ENCODE data around the gene ALDH2. TPM values are rescaled to one million over a fixed set of nuclear protein-coding genes. Genes with fewer than 3 reads are reported as not detected.
"Not testable (repeated sequence)": the region's sequence is repeated elsewhere in the genome, so short reads cannot be mapped to it uniquely, and the experiment has no call there.

ALDH2 gene
- total and polyA plus RNA-seq, 2 experiments from 2014 or later: 130 to 164 TPM

- Histone ChIP-seq H3K4me1 (ENCODE audit: low read depth) (no peaks in the 10 kb centered on the region), H3K27me3 (no peaks in the 10 kb centered on the region), H3K9me3 (ENCODE audit: low read depth) (no peaks in the 10 kb centered on the region), H3K4me3 (no peak overlapping the region), H3K27ac (no peak overlapping the region), H3K36me3 (peaks cover 2% of the 10 kb centered on the region)
- DNase-seq (ENCODE audit: low read depth in 1 of 2, low spot score in 1 of 2): no peak
- TF ChIP-seq, protein P1, sequence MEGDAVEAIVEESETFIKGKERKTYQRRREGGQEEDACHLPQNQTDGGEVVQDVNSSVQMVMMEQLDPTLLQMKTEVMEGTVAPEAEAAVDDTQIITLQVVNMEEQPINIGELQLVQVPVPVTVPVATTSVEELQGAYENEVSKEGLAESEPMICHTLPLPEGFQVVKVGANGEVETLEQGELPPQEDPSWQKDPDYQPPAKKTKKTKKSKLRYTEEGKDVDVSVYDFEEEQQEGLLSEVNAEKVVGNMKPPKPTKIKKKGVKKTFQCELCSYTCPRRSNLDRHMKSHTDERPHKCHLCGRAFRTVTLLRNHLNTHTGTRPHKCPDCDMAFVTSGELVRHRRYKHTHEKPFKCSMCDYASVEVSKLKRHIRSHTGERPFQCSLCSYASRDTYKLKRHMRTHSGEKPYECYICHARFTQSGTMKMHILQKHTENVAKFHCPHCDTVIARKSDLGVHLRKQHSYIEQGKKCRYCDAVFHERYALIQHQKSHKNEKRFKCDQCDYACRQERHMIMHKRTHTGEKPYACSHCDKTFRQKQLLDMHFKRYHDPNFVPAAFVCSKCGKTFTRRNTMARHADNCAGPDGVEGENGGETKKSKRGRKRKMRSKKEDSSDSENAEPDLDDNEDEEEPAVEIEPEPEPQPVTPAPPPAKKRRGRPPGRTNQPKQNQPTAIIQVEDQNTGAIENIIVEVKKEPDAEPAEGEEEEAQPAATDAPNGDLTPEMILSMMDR (IDR thresholded peaks at IDR 0.05; ENCODE audit: low read depth, low read length): no peak
Measured at GRCh38 chr12:111759991-111760390, 6.7 kb upstream of the ALDH2 start.

- Histone ChIP-seq H3K36me3 (no peaks in the 10 kb centered on the region), H3K27me3 (no peaks in the 10 kb centered on the region), H3K9me3 (ENCODE audit: low read depth) (no peaks in the 10 kb centered on the region), H3K27ac (no peak overlapping the region), H3K4me3 (no peak overlapping the region), H3K4me1 (ENCODE audit: low read depth) (no peaks in the 10 kb centered on the region)
- no peak for DNase-seq (ENCODE audit: low read depth in 1 of 2, low spot score in 1 of 2)
- TF ChIP-seq, protein P1 (IDR thresholded peaks at IDR 0.05; ENCODE audit: low read depth, low read length): no peak
Measured at GRCh38 chr12:111761099-111761498, 5.6 kb upstream of the ALDH2 start.

GRCh38 chr12:111761706-111762105 lies 5.0 kb upstream of the ALDH2 start:
- DNase-seq (ENCODE audit: low read depth in 1 of 2, low spot score in 1 of 2): no peak
- Histone ChIP-seq H3K27ac (no peak overlapping the region), H3K27me3 (no peaks in the 10 kb centered on the region), H3K4me1 (ENCODE audit: low read depth) (no peaks in the 10 kb centered on the region), H3K36me3 (no peaks in the 10 kb centered on the region), H3K9me3 (ENCODE audit: low read depth) (no peaks in the 10 kb centered on the region), H3K4me3 (no peak overlapping the region)
- TF ChIP-seq, protein P1 (IDR thresholded peaks at IDR 0.05; ENCODE audit: low read depth, low read length): no peak

DNA sequence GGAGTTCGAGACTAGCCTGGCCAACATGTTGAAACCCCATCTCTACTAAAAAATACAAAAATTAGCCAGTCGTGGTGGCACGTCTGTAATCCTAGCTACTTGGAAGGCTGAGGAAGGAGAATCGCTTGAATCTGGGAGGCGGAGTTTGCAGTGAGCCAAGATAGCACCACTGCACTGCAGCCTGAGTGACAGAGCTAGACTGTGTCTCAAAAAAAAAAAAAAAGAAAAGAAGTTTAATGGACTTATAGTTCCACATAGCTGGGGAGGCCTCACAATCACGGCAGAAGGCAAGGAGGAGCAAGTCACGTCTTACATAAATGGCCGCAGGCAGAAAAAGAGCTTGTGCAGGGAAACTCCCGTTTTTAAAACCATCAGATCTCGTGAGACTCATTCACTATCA lies 3.2 kb upstream of the ALDH2 start:
- not testable (repeated sequence) for DNase-seq (ENCODE audit: low read depth in 1 of 2, low spot score in 1 of 2); H3K4me3 ChIP-seq; H3K27ac ChIP-seq; H3K4me1 ChIP-seq (ENCODE audit: low read depth); H3K36me3 ChIP-seq; H3K27me3 ChIP-seq; H3K9me3 ChIP-seq (ENCODE audit: low read depth)

DNA sequence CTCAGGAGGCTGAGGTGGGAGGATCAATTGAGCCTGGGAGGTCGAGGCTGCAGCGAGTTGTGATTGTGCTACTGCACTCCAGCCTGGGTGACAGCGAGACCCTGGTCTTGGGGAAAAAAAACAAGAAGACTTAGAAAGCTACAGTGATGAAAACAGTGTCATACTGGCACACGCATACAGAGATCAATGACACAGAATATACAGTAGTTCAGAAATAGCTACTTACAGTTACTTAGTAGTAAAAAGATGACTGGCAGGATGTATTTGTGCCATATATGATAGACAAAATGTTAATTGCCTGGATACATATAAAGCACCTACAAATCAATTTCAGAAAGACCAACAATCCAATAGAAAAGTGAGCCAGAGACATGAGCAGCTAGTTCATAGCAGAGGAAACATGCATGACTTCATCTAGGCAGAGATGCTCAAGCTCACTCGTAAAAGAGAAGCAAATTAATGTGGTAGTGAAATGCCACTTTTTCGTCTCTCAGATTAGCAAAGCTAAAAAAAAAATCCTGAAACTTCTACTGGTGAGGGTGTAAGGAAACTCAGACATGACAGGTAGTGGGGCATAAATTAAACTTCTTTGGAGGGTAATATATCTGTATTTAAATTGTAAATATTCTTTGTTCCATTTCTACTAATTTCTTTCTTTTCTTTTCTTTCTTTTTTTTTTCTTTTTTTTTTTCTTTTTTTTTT lies 2.5 kb upstream of the ALDH2 start:
- no peak for DNase-seq (ENCODE audit: low read depth in 1 of 2, low spot score in 1 of 2)
- TF ChIP-seq, protein P1 (IDR thresholded peaks at IDR 0.05; ENCODE audit: low read depth, low read length): no peak
- Histone ChIP-seq H3K4me1 (ENCODE audit: low read depth) (peaks cover 6% of the 10 kb centered on the region), H3K9me3 (ENCODE audit: low read depth) (no peaks in the 10 kb centered on the region), H3K4me3 (no peak overlapping the region), H3K27ac (no peak overlapping the region), H3K36me3 (no peaks in the 10 kb centered on the region), H3K27me3 (no peaks in the 10 kb centered on the region)

DNA sequence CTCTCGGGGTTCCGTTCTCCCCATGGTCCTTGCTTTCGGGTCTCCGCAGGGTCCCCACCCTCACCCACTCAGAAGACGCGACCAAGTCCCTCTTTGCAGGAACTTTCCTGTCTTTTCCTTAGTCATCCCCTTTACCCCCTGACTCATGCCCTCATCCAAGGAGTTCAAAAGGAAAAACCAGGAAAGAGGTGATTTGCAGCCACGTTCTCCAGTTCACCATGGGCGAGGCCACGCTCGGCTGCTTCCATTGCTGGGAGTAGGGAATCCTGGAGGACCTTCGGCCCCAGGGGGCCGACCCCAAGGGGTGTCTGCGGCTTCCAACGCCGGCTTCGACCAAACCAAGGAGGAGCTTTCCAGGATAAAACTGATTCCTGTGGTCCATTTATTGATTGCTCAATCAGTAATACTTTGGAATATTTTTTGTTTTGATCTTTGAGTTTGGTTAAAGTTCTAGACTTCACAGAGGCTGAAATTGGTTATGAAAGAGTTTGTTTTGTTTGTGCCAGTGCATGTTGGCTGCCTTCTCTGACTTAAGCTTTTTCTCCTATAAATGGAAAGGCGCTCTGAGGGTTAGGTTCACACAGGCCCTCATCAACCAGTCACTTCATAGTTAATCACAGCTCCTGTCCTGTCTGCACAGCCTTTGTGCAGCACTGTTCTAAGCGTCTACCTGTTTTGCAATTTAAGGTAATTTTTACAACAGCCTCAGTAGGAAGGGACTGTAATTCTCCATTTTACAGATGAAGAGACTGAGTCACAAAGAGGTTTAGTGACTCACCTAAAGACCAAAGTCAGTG lies 827 bp downstream of the ALDH2 start:
- TF ChIP-seq, protein P1 (IDR thresholded peaks at IDR 0.05; ENCODE audit: low read depth, low read length): no peak
- peak; percentile 34 to 35 for DNase-seq (ENCODE audit: low read depth in 1 of 2, low spot score in 1 of 2)
- H3K36me3 ChIP-seq: no peaks in the 10 kb centered on the region
- no peaks in the 10 kb centered on the region for H3K9me3 ChIP-seq (ENCODE audit: low read depth)
- H3K27me3 ChIP-seq: no peaks in the 10 kb centered on the region
- H3K27ac ChIP-seq: no peak overlapping the region
- H3K4me3 ChIP-seq: peak overlapping the region; percentile 53
- peaks cover 6% of the 10 kb centered on the region for H3K4me1 ChIP-seq (ENCODE audit: low read depth)

Data from cardiac muscle cell (in vitro differentiated cells and primary cell).